Peyer's patch (tissue), 4 donors: ENCODE measurements around the gene CLN6.

ENCODE experiments used
- POLR2A ChIP-seq, 2 donors: fragments of 450-650 bp; IDR thresholded peaks; one replicate each; pipeline ENCODE4 v1.5.1; 2017; ENCODE audit warnings: antibody characterized with exemption in 2 of 2, mild to moderate bottlenecking in 2 of 2, moderate library complexity in 2 of 2
- TF ChIP-seq, protein P1 (sequence below), 6 experiments: fragments of 450-650 bp in 4 of 6; fragments of 200-600 bp in 2 of 6; sonication (generic) in 1 of 6; IDR thresholded peaks; one replicate each; pipeline ENCODE4 v1.5.1; 2017 to 2019; ENCODE audit warnings: antibody characterized with exemption in 6 of 6, mild to moderate bottlenecking in 3 of 6, moderate library complexity in 1 of 6

DNA sequence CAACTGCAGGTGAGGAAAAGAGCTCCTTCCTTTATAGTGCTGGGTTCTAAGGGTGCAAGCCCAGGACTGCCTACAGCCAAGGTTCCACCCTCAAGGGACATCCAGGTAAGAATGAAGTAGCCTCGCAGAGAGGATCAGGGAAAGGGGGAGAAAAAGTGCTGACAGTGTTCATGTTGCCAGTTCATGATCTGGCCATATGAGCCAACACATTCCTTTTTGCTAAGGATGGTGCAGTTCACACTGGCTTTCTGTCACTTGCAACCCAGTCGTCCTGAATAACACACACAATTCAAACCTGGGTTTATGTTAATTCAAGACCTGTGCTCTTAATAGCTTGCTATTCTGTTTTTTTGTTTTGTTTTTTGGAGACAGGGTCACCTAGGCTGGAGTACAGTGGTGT, 9.0 kb downstream of the CLN6 start:
- TF ChIP-seq POLR2A (IDR thresholded peaks at IDR 0.05), result no peak
- TF ChIP-seq, protein P1, sequence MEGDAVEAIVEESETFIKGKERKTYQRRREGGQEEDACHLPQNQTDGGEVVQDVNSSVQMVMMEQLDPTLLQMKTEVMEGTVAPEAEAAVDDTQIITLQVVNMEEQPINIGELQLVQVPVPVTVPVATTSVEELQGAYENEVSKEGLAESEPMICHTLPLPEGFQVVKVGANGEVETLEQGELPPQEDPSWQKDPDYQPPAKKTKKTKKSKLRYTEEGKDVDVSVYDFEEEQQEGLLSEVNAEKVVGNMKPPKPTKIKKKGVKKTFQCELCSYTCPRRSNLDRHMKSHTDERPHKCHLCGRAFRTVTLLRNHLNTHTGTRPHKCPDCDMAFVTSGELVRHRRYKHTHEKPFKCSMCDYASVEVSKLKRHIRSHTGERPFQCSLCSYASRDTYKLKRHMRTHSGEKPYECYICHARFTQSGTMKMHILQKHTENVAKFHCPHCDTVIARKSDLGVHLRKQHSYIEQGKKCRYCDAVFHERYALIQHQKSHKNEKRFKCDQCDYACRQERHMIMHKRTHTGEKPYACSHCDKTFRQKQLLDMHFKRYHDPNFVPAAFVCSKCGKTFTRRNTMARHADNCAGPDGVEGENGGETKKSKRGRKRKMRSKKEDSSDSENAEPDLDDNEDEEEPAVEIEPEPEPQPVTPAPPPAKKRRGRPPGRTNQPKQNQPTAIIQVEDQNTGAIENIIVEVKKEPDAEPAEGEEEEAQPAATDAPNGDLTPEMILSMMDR (IDR thresholded peaks at IDR 0.05), result no peak
